ENCODE data around the gene GPR17. TPM values are rescaled to one million over a fixed set of nuclear protein-coding genes. Genes with fewer than 3 reads are reported as not detected.
A peak's percentile ranks its signal among the peaks of the same experiment; 100 is the strongest.

Gene GPR17
- total RNA-seq, 2 donors from 2014 or later: 0.24 TPM; not detected in 1

DNA sequence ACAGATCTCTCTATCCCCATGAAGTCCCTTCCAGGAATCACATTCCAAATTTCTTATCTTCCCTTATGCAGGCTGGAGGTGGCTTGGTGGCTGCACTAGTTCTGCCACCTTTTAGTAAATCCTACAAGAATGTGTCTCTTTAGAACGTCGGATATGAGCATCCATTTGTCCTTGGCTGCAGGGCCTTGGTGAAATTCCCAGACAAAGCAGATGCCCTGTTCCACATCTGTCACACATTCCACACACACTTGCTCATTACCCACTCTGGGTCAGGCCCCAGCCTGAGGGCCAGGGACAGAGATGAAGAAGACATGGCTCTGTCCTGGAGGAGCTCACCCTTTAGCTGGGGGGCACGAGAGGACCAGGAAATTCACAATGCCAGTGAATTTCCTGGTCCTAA is 31.2 kb upstream of the GPR17 start:
- no peaks in the 10 kb centered on the region for H3K4me1 ChIP-seq (ENCODE audit: control insufficient read depth, insufficient read depth, low read length)
- Mint-ChIP-seq H3K4me3 (no peak overlapping the region), H3K4me1 (peaks cover 12% of the 10 kb centered on the region), H3K27me3 (ENCODE audit: insufficient read depth) (peaks cover 4% of the 10 kb centered on the region), H3K9me3 (peaks cover 14% of the 10 kb centered on the region), H3K36me3 (ENCODE audit: low read depth) (no peaks in the 10 kb centered on the region), H3K27ac (no peak overlapping the region)
- H3K9ac ChIP-seq (ENCODE audit: extremely low read depth, low read length, poor library complexity, severe bottlenecking): no peak overlapping the region
- H3K4me3 ChIP-seq (ENCODE audit: low read length): no peak overlapping the region
- H3K27me3 ChIP-seq (ENCODE audit: control insufficient read depth, insufficient read depth, low read length, poor library complexity, severe bottlenecking): no peaks in the 10 kb centered on the region
- 87 to 100% methylated on average over 3 of the region's 3 CpGs for WGBS, 2 experiments (ENCODE audit: insufficient coverage in 1 of 2, insufficient read length in 1 of 2)
- no peak for TF ChIP-seq CTCF (conservative IDR thresholded peaks at IDR 0.05)
- H3K36me3 ChIP-seq (ENCODE audit: control insufficient read depth, insufficient read depth, low read length): no peaks in the 10 kb centered on the region
- no peak overlapping the region for H3K27ac ChIP-seq (ENCODE audit: low read depth, low read length)
- peaks cover 15% of the 10 kb centered on the region for H3K9me3 ChIP-seq (ENCODE audit: control insufficient read depth, low read length)
- peak; percentile 25 for DNase-seq

DNA sequence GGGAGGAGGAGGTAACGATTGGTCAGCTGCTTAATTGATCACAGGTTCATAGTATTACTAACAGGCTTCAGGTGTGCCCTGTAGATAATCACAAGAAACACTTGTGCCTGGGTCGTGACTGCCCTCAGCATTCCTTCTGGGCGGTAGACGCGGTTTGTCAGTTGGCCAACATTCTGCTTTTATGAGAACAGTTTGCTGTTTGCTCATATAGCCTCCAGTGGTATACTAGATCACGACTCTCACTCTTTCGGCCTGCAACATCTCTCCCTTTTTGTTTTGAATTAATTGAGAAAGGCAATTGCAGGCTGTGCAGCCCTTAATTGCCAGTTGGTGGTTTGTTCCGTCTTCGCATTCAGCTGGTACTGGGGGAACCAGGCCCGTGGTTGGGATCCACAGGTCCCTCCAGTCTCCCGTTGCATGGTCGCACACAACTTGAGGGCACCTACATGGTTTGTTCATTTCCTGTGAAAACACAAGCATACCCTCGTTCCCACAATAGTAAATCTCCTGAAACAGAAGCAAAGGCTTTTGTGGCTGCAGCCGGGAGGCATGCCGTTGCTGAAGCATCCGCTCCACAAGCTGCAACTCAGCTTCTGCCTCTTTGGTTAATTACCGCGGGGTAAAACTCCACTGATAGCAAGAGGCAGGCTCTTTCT is 30.3 kb upstream of the GPR17 start:
- Mint-ChIP-seq H3K9me3 (peaks cover 14% of the 10 kb centered on the region), H3K4me3 (no peak overlapping the region), H3K27ac (no peak overlapping the region), H3K27me3 (ENCODE audit: insufficient read depth) (peaks cover 4% of the 10 kb centered on the region), H3K36me3 (ENCODE audit: low read depth) (no peaks in the 10 kb centered on the region), H3K4me1 (peaks cover 12% of the 10 kb centered on the region)
- H3K9me3 ChIP-seq (ENCODE audit: control insufficient read depth, low read length): peaks cover 15% of the 10 kb centered on the region
- TF ChIP-seq CTCF (conservative IDR thresholded peaks at IDR 0.05): no peak
- no peak overlapping the region for H3K9ac ChIP-seq (ENCODE audit: extremely low read depth, low read length, poor library complexity, severe bottlenecking)
- H3K27ac ChIP-seq (ENCODE audit: low read depth, low read length): no peak overlapping the region
- no peaks in the 10 kb centered on the region for H3K36me3 ChIP-seq (ENCODE audit: control insufficient read depth, insufficient read depth, low read length)
- 92 to 94% methylated on average over 17 to 18 of the region's 18 CpGs for WGBS, 2 experiments (ENCODE audit: insufficient coverage in 1 of 2, insufficient read length in 1 of 2)
- H3K4me3 ChIP-seq (ENCODE audit: low read length): no peak overlapping the region
- no peaks in the 10 kb centered on the region for H3K4me1 ChIP-seq (ENCODE audit: control insufficient read depth, insufficient read depth, low read length)
- DNase-seq: peak; percentile 26
- H3K27me3 ChIP-seq (ENCODE audit: control insufficient read depth, insufficient read depth, low read length, poor library complexity, severe bottlenecking): no peaks in the 10 kb centered on the region

DNA sequence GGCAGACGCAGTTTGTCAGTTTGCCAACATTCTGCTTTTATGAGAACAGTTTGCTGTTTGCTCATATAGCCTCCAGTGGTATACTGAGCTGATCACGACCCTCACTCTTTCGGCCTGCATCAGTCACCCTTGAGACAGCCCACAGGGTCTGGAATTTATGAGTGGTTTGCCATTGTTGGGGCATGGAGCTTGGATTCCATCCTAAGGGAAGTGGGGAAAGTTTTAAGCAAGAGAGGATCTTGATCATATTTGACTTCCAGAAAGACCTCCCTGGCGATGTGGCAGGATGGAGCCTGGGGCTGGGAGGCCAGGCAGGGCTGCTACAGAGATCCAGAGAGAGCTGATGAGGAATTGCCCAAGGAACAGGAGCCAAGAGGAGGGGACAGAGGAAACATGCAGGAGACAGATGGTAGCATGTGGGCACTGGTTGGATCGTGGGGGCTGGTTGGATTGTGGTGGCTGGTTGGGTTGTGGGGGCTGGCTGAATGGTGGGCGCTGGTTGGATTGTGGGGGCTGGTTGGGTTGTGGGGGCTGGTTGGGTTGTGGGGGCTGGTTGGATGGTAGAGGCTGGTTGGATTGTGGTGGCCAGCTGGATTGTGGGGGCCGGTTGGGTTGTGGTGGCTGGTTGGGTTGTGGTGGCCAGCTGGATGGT is 27.3 kb upstream of the GPR17 start:
- peaks cover 4% of the 10 kb centered on the region for H3K9me3 ChIP-seq (ENCODE audit: control insufficient read depth, low read length)
- no peak overlapping the region for H3K4me3 ChIP-seq (ENCODE audit: low read length)
- Mint-ChIP-seq H3K9me3 (peaks cover 7% of the 10 kb centered on the region), H3K27ac (no peak overlapping the region), H3K27me3 (ENCODE audit: insufficient read depth) (peaks cover 3% of the 10 kb centered on the region), H3K36me3 (ENCODE audit: low read depth) (no peaks in the 10 kb centered on the region), H3K4me1 (peaks cover 12% of the 10 kb centered on the region), H3K4me3 (no peak overlapping the region)
- 72 to 81% methylated on average over 4 to 7 of the region's 7 CpGs for WGBS, 2 experiments (ENCODE audit: insufficient coverage in 1 of 2, insufficient read length in 1 of 2)
- no peak overlapping the region for H3K27ac ChIP-seq (ENCODE audit: low read depth, low read length)
- peak; percentile 22 for DNase-seq
- no peaks in the 10 kb centered on the region for H3K4me1 ChIP-seq (ENCODE audit: control insufficient read depth, insufficient read depth, low read length)
- H3K27me3 ChIP-seq (ENCODE audit: control insufficient read depth, insufficient read depth, low read length, poor library complexity, severe bottlenecking): no peaks in the 10 kb centered on the region
- H3K9ac ChIP-seq (ENCODE audit: extremely low read depth, low read length, poor library complexity, severe bottlenecking): no peak overlapping the region
- H3K36me3 ChIP-seq (ENCODE audit: control insufficient read depth, insufficient read depth, low read length): no peaks in the 10 kb centered on the region
- TF ChIP-seq CTCF (conservative IDR thresholded peaks at IDR 0.05): no peak

Measured in endodermal cell (in vitro differentiated cells).